Astrocyte (in vitro differentiated cells and primary cell): ENCODE results near the gene CHAD. TPM values are rescaled to one million over a fixed set of nuclear protein-coding genes. Genes with fewer than 3 reads are reported as not detected.

Experiments used
- DNase-seq: peaks from one replicate; pipeline ENCODE4 v3.0.0-alpha.2; 2010; ENCODE audit warnings: low read depth
- FAIRE-seq: peaks from 2 replicates; lab custom pipeline; 2011; peaks lifted over from hg19 to GRCh38; lab: Jason Lieb, UNC
- H2AFZ ChIP-seq: 2 replicates; pipeline ENCODE4 v1.6.0; 2012; ENCODE audit warnings: low read depth, low read length, inconsistent platforms
- H3K27ac ChIP-seq: 2 replicates; pipeline ENCODE4 v1.5.1; 2011; ENCODE audit warnings: low read depth, low read length, inconsistent platforms
- H3K27me3 ChIP-seq: 2 replicates; pipeline ENCODE4 v1.6.0; 2011; ENCODE audit warnings: low read length, inconsistent platforms; ENCODE audit not compliant: insufficient read depth
- H3K36me3 ChIP-seq: 2 replicates; pipeline ENCODE4 v1.5.1; 2011; ENCODE audit warnings: low read length, inconsistent platforms; ENCODE audit not compliant: insufficient read depth
- H3K4me1 ChIP-seq: 2 replicates; pipeline ENCODE4 v1.5.1; 2011; ENCODE audit warnings: low read length, inconsistent platforms; ENCODE audit not compliant: insufficient read depth
- H3K4me2 ChIP-seq: 2 replicates; pipeline ENCODE4 v1.6.0; 2012; ENCODE audit warnings: low read length, inconsistent platforms
- H3K4me3 ChIP-seq: 2 replicates; pipeline ENCODE4 v1.5.1; 2011; ENCODE audit warnings: low read depth, mild to moderate bottlenecking, low read length, inconsistent platforms; ENCODE audit not compliant: insufficient read depth
- H3K79me2 ChIP-seq: 2 replicates; pipeline ENCODE4 v1.6.0; 2012; ENCODE audit warnings: mild to moderate bottlenecking, low read length, inconsistent platforms; ENCODE audit not compliant: insufficient read depth
- H3K9ac ChIP-seq: 2 replicates; pipeline ENCODE4 v1.6.0; 2012; ENCODE audit warnings: mild to moderate bottlenecking, low read length, inconsistent platforms
- H3K9me3 ChIP-seq: 2 replicates; pipeline ENCODE4 v1.5.1; 2012; ENCODE audit warnings: low read depth, mild to moderate bottlenecking, low read length, inconsistent platforms; ENCODE audit not compliant: insufficient read depth
- H4K20me1 ChIP-seq: 2 replicates; pipeline ENCODE4 v1.6.0; 2012; ENCODE audit warnings: low read length, inconsistent platforms; ENCODE audit not compliant: insufficient read depth
- H3K27ac Mint-ChIP-seq: one replicate; pipeline ENCODE4 v1.8.0; 2021; ENCODE audit warnings: mild to moderate bottlenecking, mixed read lengths; ENCODE audit not compliant: unreplicated experiment
- H3K27me3 Mint-ChIP-seq: one replicate; pipeline ENCODE4 v1.8.0; 2021; ENCODE audit warnings: low read depth, mixed read lengths; ENCODE audit not compliant: unreplicated experiment
- H3K36me3 Mint-ChIP-seq: one replicate; pipeline ENCODE4 v1.8.0; 2021; ENCODE audit warnings: low read depth, mixed read lengths; ENCODE audit not compliant: unreplicated experiment
- H3K4me1 Mint-ChIP-seq: one replicate; pipeline ENCODE4 v1.8.0; 2021; ENCODE audit warnings: low read depth, mixed read lengths; ENCODE audit not compliant: unreplicated experiment
- H3K4me3 Mint-ChIP-seq: one replicate; pipeline ENCODE4 v1.8.0; 2021; ENCODE audit warnings: mild to moderate bottlenecking, moderate library complexity, mixed read lengths; ENCODE audit not compliant: unreplicated experiment
- H3K9me3 Mint-ChIP-seq: one replicate; pipeline ENCODE4 v1.8.0; 2021; ENCODE audit warnings: mild to moderate bottlenecking, mixed read lengths; ENCODE audit not compliant: unreplicated experiment
- EZH2 ChIP-seq: IDR thresholded peaks from 2 replicates; pipeline ENCODE4 v1.6.1; 2012; ENCODE audit warnings: mild to moderate bottlenecking, low read length, inconsistent platforms; ENCODE audit not compliant: insufficient read depth
- total RNA-seq: library from RNA; stranded (reverse); gene quantifications from 2 replicates; pipeline ENCODE4 v1.2.1, GENCODE V29; 2021
- TF ChIP-seq, protein P1 (sequence below): IDR thresholded peaks from 2 replicates; pipeline ENCODE4 v1.5.1; 2011; ENCODE audit warnings: low read depth, mild to moderate bottlenecking, inconsistent platforms, low read length, moderate library complexity; ENCODE audit not compliant: insufficient read depth

The CHAD gene
- total RNA-seq, 1 donor from 2014 or later = not detected

GRCh38 chr17:50469671-50470305 lies 1.1 kb upstream of the CHAD start:
- no peaks in the 10 kb centered on the region for H3K4me1 Mint-ChIP-seq
- H3K79me2 ChIP-seq = no peaks in the 10 kb centered on the region
- H3K36me3 ChIP-seq = no peaks in the 10 kb centered on the region
- peaks cover 6% of the 10 kb centered on the region for H3K9me3 Mint-ChIP-seq
- peaks cover 22% of the 10 kb centered on the region for H3K27me3 Mint-ChIP-seq
- peaks cover 6% of the 10 kb centered on the region for H3K4me1 ChIP-seq
- peaks cover 13% of the 10 kb centered on the region for H3K27me3 ChIP-seq
- no peak overlapping the region for H3K27ac ChIP-seq
- no peak overlapping the region for H2AFZ ChIP-seq
- no peak overlapping the region for H3K27ac Mint-ChIP-seq
- H3K9ac ChIP-seq = no peak overlapping the region
- peaks cover 29% of the 10 kb centered on the region for H3K36me3 Mint-ChIP-seq
- FAIRE-seq = no peak
- TF ChIP-seq, protein P1, sequence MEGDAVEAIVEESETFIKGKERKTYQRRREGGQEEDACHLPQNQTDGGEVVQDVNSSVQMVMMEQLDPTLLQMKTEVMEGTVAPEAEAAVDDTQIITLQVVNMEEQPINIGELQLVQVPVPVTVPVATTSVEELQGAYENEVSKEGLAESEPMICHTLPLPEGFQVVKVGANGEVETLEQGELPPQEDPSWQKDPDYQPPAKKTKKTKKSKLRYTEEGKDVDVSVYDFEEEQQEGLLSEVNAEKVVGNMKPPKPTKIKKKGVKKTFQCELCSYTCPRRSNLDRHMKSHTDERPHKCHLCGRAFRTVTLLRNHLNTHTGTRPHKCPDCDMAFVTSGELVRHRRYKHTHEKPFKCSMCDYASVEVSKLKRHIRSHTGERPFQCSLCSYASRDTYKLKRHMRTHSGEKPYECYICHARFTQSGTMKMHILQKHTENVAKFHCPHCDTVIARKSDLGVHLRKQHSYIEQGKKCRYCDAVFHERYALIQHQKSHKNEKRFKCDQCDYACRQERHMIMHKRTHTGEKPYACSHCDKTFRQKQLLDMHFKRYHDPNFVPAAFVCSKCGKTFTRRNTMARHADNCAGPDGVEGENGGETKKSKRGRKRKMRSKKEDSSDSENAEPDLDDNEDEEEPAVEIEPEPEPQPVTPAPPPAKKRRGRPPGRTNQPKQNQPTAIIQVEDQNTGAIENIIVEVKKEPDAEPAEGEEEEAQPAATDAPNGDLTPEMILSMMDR = no peak
- no peak for TF ChIP-seq EZH2
- no peaks in the 10 kb centered on the region for H3K9me3 ChIP-seq
- no peak overlapping the region for H3K4me3 ChIP-seq
- H3K4me3 Mint-ChIP-seq = no peak overlapping the region
- peaks cover 5% of the 10 kb centered on the region for H4K20me1 ChIP-seq
- DNase-seq = no peak
- H3K4me2 ChIP-seq = peak overlapping the region; percentile 82

- TF ChIP-seq, protein P1 = no peak
- peak; percentile 93 for TF ChIP-seq EZH2
- Mint-ChIP-seq H3K27ac (no peak overlapping the region), H3K4me3 (no peak overlapping the region), H3K4me1 (no peaks in the 10 kb centered on the region), H3K36me3 (peaks cover 31% of the 10 kb centered on the region), H3K27me3 (peaks cover 22% of the 10 kb centered on the region), H3K9me3 (peaks cover 6% of the 10 kb centered on the region)
- Histone ChIP-seq H3K4me3 (peak overlapping the region; percentile 28), H3K79me2 (no peaks in the 10 kb centered on the region), H3K27me3 (peaks cover 12% of the 10 kb centered on the region), H3K9me3 (no peaks in the 10 kb centered on the region), H3K36me3 (no peaks in the 10 kb centered on the region), H3K27ac (no peak overlapping the region), H3K4me1 (peaks cover 6% of the 10 kb centered on the region), H3K4me2 (peak overlapping the region; percentile 82), H3K9ac (no peak overlapping the region), H2AFZ (peak overlapping the region; percentile 52), H4K20me1 (peaks cover 5% of the 10 kb centered on the region)
- FAIRE-seq (no peak), DNase-seq (no peak)
Observed at GRCh38 chr17:50469208-50469605, 527 bp upstream of the CHAD start.

DNA sequence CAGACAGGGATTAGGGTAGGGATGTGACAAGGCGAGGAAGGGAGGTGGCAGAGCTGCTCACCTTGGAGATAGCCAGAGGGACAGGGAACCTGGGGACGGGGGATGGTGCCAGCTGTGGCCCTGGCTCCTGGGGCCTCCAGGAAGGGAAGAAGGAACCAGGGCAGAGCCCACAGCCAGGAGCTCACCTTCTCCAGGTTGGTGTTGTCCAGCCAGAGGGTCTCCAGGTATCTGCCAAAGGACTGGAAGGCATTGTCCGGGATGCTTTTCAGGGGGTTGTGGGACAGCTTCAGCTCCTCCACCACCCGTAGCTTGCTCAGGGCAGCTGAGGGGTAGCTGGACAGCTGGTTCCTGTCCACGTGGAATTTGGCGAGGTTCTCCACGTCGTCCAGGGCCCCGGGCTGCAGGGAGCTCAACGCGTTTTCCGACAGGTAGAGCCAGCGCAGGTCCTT lies 801 bp downstream of the CHAD start:
- H3K4me3 Mint-ChIP-seq = no peak overlapping the region
- peaks cover 5% of the 10 kb centered on the region for H4K20me1 ChIP-seq
- H3K36me3 ChIP-seq = no peaks in the 10 kb centered on the region
- H3K79me2 ChIP-seq = no peaks in the 10 kb centered on the region
- no peak overlapping the region for H3K27ac ChIP-seq
- peaks cover 27% of the 10 kb centered on the region for H3K36me3 Mint-ChIP-seq
- peaks cover 6% of the 10 kb centered on the region for H3K4me1 ChIP-seq
- no peak overlapping the region for H3K4me3 ChIP-seq
- H3K4me2 ChIP-seq = no peak overlapping the region
- H3K27me3 ChIP-seq = peaks cover 12% of the 10 kb centered on the region
- peaks cover 4% of the 10 kb centered on the region for H3K9me3 Mint-ChIP-seq
- no peaks in the 10 kb centered on the region for H3K9me3 ChIP-seq
- no peak for DNase-seq
- no peak overlapping the region for H3K9ac ChIP-seq
- no peak for TF ChIP-seq EZH2
- TF ChIP-seq, protein P1 = no peak
- H3K4me1 Mint-ChIP-seq = no peaks in the 10 kb centered on the region
- H3K27me3 Mint-ChIP-seq = peaks cover 25% of the 10 kb centered on the region
- H3K27ac Mint-ChIP-seq = no peak overlapping the region
- FAIRE-seq = no peak
- H2AFZ ChIP-seq = no peak overlapping the region
